HCT116 (cell line): Measurements from ENCODE around the gene HNF4A. TPM values are rescaled to one million over a fixed set of nuclear protein-coding genes. Genes with fewer than 3 reads are reported as not detected.
A peak's percentile ranks its signal among the peaks of the same experiment; 100 is the strongest.

Experiments
- ATAC-seq: fragments of 200-7000 bp; cut with Tn5 transposase; 2 replicates; pipeline ENCODE4 v1.9.1; 2020; ENCODE audit warnings: mild to moderate bottlenecking, moderate library complexity
- BruUV-seq: library from RNA; stranded (reverse); fragments of 400-500 nt; replicated peaks from 2 replicates; lab custom pipeline; 2021; lab: Mats Ljungman, UMichigan
- CTCF ChIA-PET: fragments of 300-600 bp; sonication (Branson Sonifier 250); formaldehyde crosslinking; loops from one replicate; lab custom pipeline; 2021; ENCODE audit warnings: antibody characterized with exemption; lab: Charles Lee
- POLR2A ChIA-PET: fragments of 300-600, 350-600 bp; sonication (Branson Sonifier 250); formaldehyde crosslinking; loops from one replicate; lab custom pipeline; 2021; ENCODE audit warnings: antibody characterized with exemption; lab: Charles Lee
- RAD21 ChIA-PET, 2 experiments: fragments of 300-600 bp; sonication (Branson Sonifier 250); formaldehyde crosslinking; loops; one replicate each; lab custom pipeline; 2023; ENCODE audit warnings: low total read pairs in 2 of 2; ENCODE audit not compliant: uncharacterized antibody in 2 of 2, unreplicated experiment in 2 of 2, low non-redundant PET in 1 of 2; lab: Charles Lee
- DNase-seq: peaks from one replicate; pipeline ENCODE4 v3.0.0-alpha.2; 2010; ENCODE audit warnings: low read depth, low spot score
- H2AFZ ChIP-seq: fragments of 200-600 bp; shearing (Covaris generic), sonication (generic); 2 replicates; pipeline ENCODE4 v1.6.1; 2017; ENCODE audit warnings: low read depth, mixed run types, mixed read lengths, antibody characterized with exemption, low read length; ENCODE audit not compliant: poor library complexity, severe bottlenecking
- H3K27ac ChIP-seq: 2 replicates; pipeline ENCODE4 v1.5.1; 2012; ENCODE audit warnings: low read depth, low read length
- H3K27me3 ChIP-seq: fragments of 200-600 bp; sonication (generic); 2 replicates; pipeline ENCODE4 v1.6.1; 2016; ENCODE audit warnings: mixed run types, low read length, mixed read lengths; ENCODE audit not compliant: insufficient read depth
- H3K36me3 ChIP-seq, 2 experiments: fragments of 200-500 bp in 1 of 2; fragments of 200-600 bp in 1 of 2; sonication (Bioruptor generic) in 1 of 2; sonication (generic) in 1 of 2; 2 replicates each; pipeline versions ENCODE4 v1.5.1 to v1.6.1; 2014 to 2016; ENCODE audit warnings: low read length in 2 of 2, inconsistent platforms in 1 of 2, mixed read lengths in 1 of 2, mixed run types in 1 of 2; ENCODE audit not compliant: insufficient read depth in 2 of 2, control insufficient read depth in 1 of 2
- H3K4me1 ChIP-seq, 2 experiments: fragments of 200-600 bp in 1 of 2; sonication (generic) in 1 of 2; 2 replicates each; pipeline versions ENCODE4 v1.5.1 to v1.6.1; 2012 to 2017; ENCODE audit warnings: low read length in 2 of 2, inconsistent platforms in 1 of 2, mild to moderate bottlenecking in 1 of 2, mixed read lengths in 1 of 2, mixed run types in 1 of 2, moderate library complexity in 1 of 2; ENCODE audit not compliant: insufficient read depth in 2 of 2, control insufficient read depth in 1 of 2
- H3K4me2 ChIP-seq: fragments of 200-600 bp; sonication (generic); 2 replicates; pipeline ENCODE4 v1.6.1; 2017; ENCODE audit warnings: mixed run types, low read length, mixed read lengths
- H3K4me3 ChIP-seq, 2 experiments: fragments of 200-600 bp in 1 of 2; sonication (generic) in 1 of 2; replicated peaks in 1 of 2; 2 replicates each; pipeline ENCODE4 v1.5.1; 2011 to 2016; ENCODE audit warnings: low read length in 2 of 2, control low read depth in 1 of 2, low read depth in 1 of 2, mild to moderate bottlenecking in 1 of 2, mixed read lengths in 1 of 2, mixed run types in 1 of 2
- H3K79me2 ChIP-seq: fragments of 200-600 bp; sonication (generic); 2 replicates; pipeline ENCODE4 v1.6.1; 2017; ENCODE audit warnings: mild to moderate bottlenecking, mixed run types, low read length, moderate library complexity, mixed read lengths; ENCODE audit not compliant: insufficient read depth
- H3K9ac ChIP-seq: fragments of 200-600 bp; sonication (generic); 2 replicates; pipeline ENCODE4 v1.6.1; 2016; ENCODE audit warnings: low read length, mixed read lengths
- H3K9me2 ChIP-seq: fragments of 200-600 bp; sonication (generic), shearing (Covaris generic); 2 replicates; pipeline ENCODE4 v1.6.1; 2017; ENCODE audit warnings: mixed run types, mild to moderate bottlenecking, moderate library complexity; ENCODE audit not compliant: insufficient read depth
- H3K9me3 ChIP-seq, 2 experiments: fragments of 200-500 bp in 1 of 2; fragments of 200-600 bp in 1 of 2; sonication (Bioruptor generic) in 1 of 2; sonication (generic) in 1 of 2; 2 replicates each; pipeline ENCODE4 v1.6.1; 2014 to 2017; ENCODE audit warnings: low read length in 2 of 2, mixed read lengths in 2 of 2, inconsistent platforms in 1 of 2, low read depth in 1 of 2, mild to moderate bottlenecking in 1 of 2, mixed run types in 1 of 2, moderate library complexity in 1 of 2; ENCODE audit not compliant: control insufficient read depth in 1 of 2, insufficient read depth in 1 of 2
- H4K20me1 ChIP-seq: fragments of 200-600 bp; sonication (generic), shearing (Covaris generic); 2 replicates; pipeline ENCODE4 v1.6.1; 2017; ENCODE audit warnings: mixed run types, mild to moderate bottlenecking, moderate library complexity; ENCODE audit not compliant: insufficient read depth
- EZH2phosphoT487 ChIP-seq: fragments of 200-600 bp; IDR thresholded peaks from 2 replicates; pipeline ENCODE4 v1.6.1; 2018; ENCODE audit warnings: antibody characterized with exemption, borderline replicate concordance
- POLR2AphosphoS5 ChIP-seq: IDR thresholded peaks from 2 replicates; pipeline ENCODE4 v1.6.1; 2011; ENCODE audit warnings: mild to moderate bottlenecking, low read depth, low read length, moderate library complexity
- SRF ChIP-seq: IDR thresholded peaks from 2 replicates; pipeline ENCODE4 v1.6.1; 2012; ENCODE audit warnings: low read depth
- YY1 ChIP-seq: IDR thresholded peaks from 2 replicates; pipeline ENCODE4 v1.6.1; 2011; ENCODE audit warnings: low read length, low read depth, moderate library complexity, mild to moderate bottlenecking; ENCODE audit not compliant: insufficient replicate concordance; ENCODE audit errors: extremely low read depth
- intact Hi-C: fragments of 100-400 bp; cut with micrococcal nuclease; formaldehyde crosslinking; loops from 2 replicates; pipeline ENCODE4 v1.10.0; 2022
- total RNA-seq: library from RNA; stranded (reverse); gene quantifications from one replicate; pipeline ENCODE4 v1.2.1, GENCODE V29; 2021; ENCODE audit not compliant: unreplicated experiment
- TF ChIP-seq, protein P1 (sequence below): IDR thresholded peaks from 2 replicates; pipeline ENCODE4 v1.6.1; 2012; ENCODE audit warnings: low read depth
- TF ChIP-seq, protein P2 (sequence below): IDR thresholded peaks from 2 replicates; pipeline ENCODE4 v1.6.1; 2012

HNF4A gene
- total RNA-seq, 1 experiment from 2014 or later: 7.4 TPM

DNA sequence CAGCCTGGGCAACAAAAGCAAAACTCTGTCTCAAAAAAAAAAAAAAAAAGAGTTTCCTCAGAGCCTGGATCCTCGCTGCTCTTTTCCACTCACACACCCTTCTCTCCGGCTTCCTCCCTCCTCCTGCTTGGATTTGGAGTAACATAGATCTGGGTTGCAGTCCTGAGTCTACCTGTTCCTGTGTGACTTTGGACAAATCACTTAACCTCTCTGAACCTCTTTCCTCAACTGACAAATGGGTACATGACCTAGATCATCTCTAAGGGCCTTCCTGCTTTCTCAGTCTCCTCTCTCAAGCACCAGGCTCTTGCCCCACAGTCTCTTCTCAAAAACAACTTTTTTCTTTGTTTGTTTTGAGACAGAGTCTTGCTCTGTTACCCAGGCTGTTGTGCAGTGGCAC lies 24.3 kb upstream of the HNF4A start:
- TF ChIP-seq SRF (no peak), EZH2phosphoT487 (no peak), POLR2AphosphoS5 (no peak), YY1 (no peak)
- TF ChIP-seq, protein P1, sequence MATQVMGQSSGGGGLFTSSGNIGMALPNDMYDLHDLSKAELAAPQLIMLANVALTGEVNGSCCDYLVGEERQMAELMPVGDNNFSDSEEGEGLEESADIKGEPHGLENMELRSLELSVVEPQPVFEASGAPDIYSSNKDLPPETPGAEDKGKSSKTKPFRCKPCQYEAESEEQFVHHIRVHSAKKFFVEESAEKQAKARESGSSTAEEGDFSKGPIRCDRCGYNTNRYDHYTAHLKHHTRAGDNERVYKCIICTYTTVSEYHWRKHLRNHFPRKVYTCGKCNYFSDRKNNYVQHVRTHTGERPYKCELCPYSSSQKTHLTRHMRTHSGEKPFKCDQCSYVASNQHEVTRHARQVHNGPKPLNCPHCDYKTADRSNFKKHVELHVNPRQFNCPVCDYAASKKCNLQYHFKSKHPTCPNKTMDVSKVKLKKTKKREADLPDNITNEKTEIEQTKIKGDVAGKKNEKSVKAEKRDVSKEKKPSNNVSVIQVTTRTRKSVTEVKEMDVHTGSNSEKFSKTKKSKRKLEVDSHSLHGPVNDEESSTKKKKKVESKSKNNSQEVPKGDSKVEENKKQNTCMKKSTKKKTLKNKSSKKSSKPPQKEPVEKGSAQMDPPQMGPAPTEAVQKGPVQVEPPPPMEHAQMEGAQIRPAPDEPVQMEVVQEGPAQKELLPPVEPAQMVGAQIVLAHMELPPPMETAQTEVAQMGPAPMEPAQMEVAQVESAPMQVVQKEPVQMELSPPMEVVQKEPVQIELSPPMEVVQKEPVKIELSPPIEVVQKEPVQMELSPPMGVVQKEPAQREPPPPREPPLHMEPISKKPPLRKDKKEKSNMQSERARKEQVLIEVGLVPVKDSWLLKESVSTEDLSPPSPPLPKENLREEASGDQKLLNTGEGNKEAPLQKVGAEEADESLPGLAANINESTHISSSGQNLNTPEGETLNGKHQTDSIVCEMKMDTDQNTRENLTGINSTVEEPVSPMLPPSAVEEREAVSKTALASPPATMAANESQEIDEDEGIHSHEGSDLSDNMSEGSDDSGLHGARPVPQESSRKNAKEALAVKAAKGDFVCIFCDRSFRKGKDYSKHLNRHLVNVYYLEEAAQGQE: no peak
- TF ChIP-seq, protein P2, sequence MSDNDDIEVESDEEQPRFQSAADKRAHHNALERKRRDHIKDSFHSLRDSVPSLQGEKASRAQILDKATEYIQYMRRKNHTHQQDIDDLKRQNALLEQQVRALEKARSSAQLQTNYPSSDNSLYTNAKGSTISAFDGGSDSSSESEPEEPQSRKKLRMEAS: 0 out of 2 replicates have a peak, but pooled peaks have one; percentile 14
- H3K4me1 ChIP-seq: no peaks in the 10 kb centered on the region
- H3K9ac ChIP-seq: no peak overlapping the region
- no peak overlapping the region for H3K27ac ChIP-seq
- H3K4me3 ChIP-seq: no peak overlapping the region
- H3K36me3 ChIP-seq: no peaks in the 10 kb centered on the region
- no peak overlapping the region for H3K4me2 ChIP-seq
- no peaks in the 10 kb centered on the region for H3K9me2 ChIP-seq
- RAD21 ChIA-PET: no interaction called here
- no peak overlapping the region for H2AFZ ChIP-seq
- no TSS peak for BruUV-seq
- CTCF ChIA-PET: interaction anchor here (1.1 to 2.1 kb wide), 2 partner anchors 20 to 114 kb away, joined by 3 to 5 read pairs; partner anchors contain the start of gene FITM2
- ATAC-seq (no peak), DNase-seq (no peak)
- POLR2A ChIA-PET: no interaction called here
- H3K27me3 ChIP-seq: no peaks in the 10 kb centered on the region
- H3K79me2 ChIP-seq: no peaks in the 10 kb centered on the region
- intact Hi-C loops: no loop called here
- no peaks in the 10 kb centered on the region for H3K9me3 ChIP-seq
- no peaks in the 10 kb centered on the region for H4K20me1 ChIP-seq
